Stomach (tissue), 9 donors: ENCODE measurements around the gene DDX27. TPM values are rescaled to one million over a fixed set of nuclear protein-coding genes. Genes with fewer than 3 reads are reported as not detected.
A peak's percentile ranks its signal among the peaks of the same experiment; 100 is the strongest.

Source experiments
- DNase-seq, 2 donors: peaks; one replicate each; pipeline versions ENCODE4 v3.0.0 to v3.0.0-alpha.2; 2013 to 2019
- H3K27ac ChIP-seq, 5 donors: fragments of 200-600 bp in 4 of 5; sonication (generic) in 4 of 5; one replicate each; pipeline ENCODE4 v1.5.1; 2013 to 2019; ENCODE audit warnings: mild to moderate bottlenecking in 1 of 5, moderate library complexity in 1 of 5
- H3K27me3 ChIP-seq, 3 donors: fragments of 200-600 bp; sonication (generic); one replicate each; pipeline ENCODE4 v1.5.1; 2017 to 2019; ENCODE audit warnings: mixed run types in 1 of 3
- H3K36me3 ChIP-seq, 4 donors: fragments of 200-600 bp; sonication (generic); 1 replicate in 3 of 4; 2 replicates in 1 of 4; pipeline ENCODE4 v1.5.1; 2016 to 2019
- H3K4me1 ChIP-seq, 4 donors: fragments of 200-600 bp; sonication (generic); one replicate each; pipeline ENCODE4 v1.5.1; 2016 to 2019
- H3K4me3 ChIP-seq, 4 donors: fragments of 200-600 bp; sonication (generic) in 3 of 4; one replicate each; pipeline ENCODE4 v1.5.1; 2016 to 2019; ENCODE audit warnings: mild to moderate bottlenecking in 1 of 4
- H3K9me3 ChIP-seq, 4 donors: fragments of 200-600 bp; sonication (generic); one replicate each; pipeline ENCODE4 v1.5.1; 2016 to 2019
- CTCF ChIP-seq, 7 experiments: fragments of 450-650 bp in 4 of 7; fragments of 200-600 bp in 3 of 7; sonication (generic) in 3 of 7; IDR thresholded peaks; one replicate each; pipeline ENCODE4 v1.5.1; 2016 to 2019; ENCODE audit warnings: antibody characterized with exemption in 7 of 7, control low read depth in 2 of 7, mild to moderate bottlenecking in 1 of 7
- EP300 ChIP-seq: sonication (generic); formaldehyde crosslinking; IDR thresholded peaks from one replicate; pipeline ENCODE4 v1.6.1; 2017; ENCODE audit warnings: antibody characterized with exemption
- POLR2A ChIP-seq, 4 donors: fragments of 450-650 bp; IDR thresholded peaks; one replicate each; pipeline ENCODE4 v1.6.1; 2016; ENCODE audit warnings: antibody characterized with exemption in 4 of 4, control low read depth in 2 of 4, mild to moderate bottlenecking in 1 of 4, moderate library complexity in 1 of 4
- POLR2AphosphoS5 ChIP-seq, 3 donors: sonication (generic); formaldehyde crosslinking; IDR thresholded peaks; one replicate each; pipeline ENCODE4 v1.6.1; 2016; ENCODE audit warnings: antibody characterized with exemption in 3 of 3
- WGBS, 5 donors: extraction: QIAGEN DNeasy Blood & Tissue Kit in 3 of 5; methylation state at CpG; one replicate each; pipeline versions ENCODE4 v1.1.5 to v1.1.7; 2013 to 2018; 5-methylcytosine and 5-hydroxymethylcytosine counted together
- intact Hi-C: fragments of 100-400 bp; cut with DNase I; formaldehyde crosslinking; loops from one replicate; pipeline ENCODE4 v1.15.1; 2023; ENCODE audit warnings: low total_unique reads
- polyA plus RNA-seq, 3 donors: library from polyadenylated mRNA; stranded (reverse); fragments of 200-250 nt; gene quantifications; one replicate each; pipeline ENCODE4 v1.2.3, GENCODE V29; 2013
- total RNA-seq, 5 donors: library from RNA; depleted of rRNA; stranded (reverse); fragments of >200 nt; gene quantifications; one replicate each; pipeline versions ENCODE4 v1.1.0 to v1.2.3, GENCODE V29; 2014 to 2016
- donor health status: healthy with polysubstance abuse.
- donor health status: Bipolar disorder and iron deficiency.
- donor health status: healthy.

The DDX27 gene
- total and polyA plus RNA-seq, 8 donors: 11.7 to 38.2 (median 21.4) TPM

- Histone ChIP-seq H3K9me3 (peaks cover 0 to 15% (median 11%) of the 10 kb centered on the region in 4 donors), H3K36me3 (peaks cover 51 to 64% (median 63%) of the 10 kb centered on the region in 4 donors), H3K27ac (peak overlapping the region; percentile 80 to 99 (median 98)), H3K27me3 (no peaks in the 10 kb centered on the region), H3K4me3 (peak overlapping the region; percentile 87 to 92 (median 90)), H3K4me1 (peaks cover 31 to 76% (median 48%) of the 10 kb centered on the region in 4 donors)
- WGBS, 5 donors: 0 to 5% (median 2%) methylated on average over 3 of the region's 3 CpGs
- intact Hi-C loops: no loop called here
- TF ChIP-seq POLR2AphosphoS5 (IDR thresholded peaks at IDR 0.05) (no peak), POLR2A (IDR thresholded peaks at IDR 0.05) (no peak), CTCF (IDR thresholded peaks at IDR 0.05) (no peak), EP300 (no peak)
- DNase-seq: peak in 1 of 2 donors; percentile 66
Observed at GRCh38 chr20:49276161-49276960, 57.1 kb downstream of the DDX27 start.

- Histone ChIP-seq H3K27ac (peak overlapping the region; percentile 97 to 99 (median 99)), H3K36me3 (peaks cover 57 to 64% (median 63%) of the 10 kb centered on the region in 4 donors), H3K27me3 (no peaks in the 10 kb centered on the region), H3K9me3 (peaks cover 0 to 23% (median 15%) of the 10 kb centered on the region in 4 donors), H3K4me3 (peak overlapping the region; percentile 87 to 92 (median 90)), H3K4me1 (peaks cover 39 to 77% (median 54%) of the 10 kb centered on the region in 4 donors)
- intact Hi-C loops: no loop called here
- 0 to 2% (median 1%) methylated on average over 30 to 31 of the region's 31 CpGs for WGBS, 5 donors
- peak in 1 of 2 donors; percentile 65 for DNase-seq
- TF ChIP-seq POLR2AphosphoS5 (IDR thresholded peaks at IDR 0.05) (no peak), CTCF (IDR thresholded peaks at IDR 0.05) (no peak), POLR2A (IDR thresholded peaks at IDR 0.05) (no peak), EP300 (no peak)
Observed at GRCh38 chr20:49276961-49277785, 58.0 kb downstream of the DDX27 start.

- H3K36me3 ChIP-seq: peaks cover 61 to 64% (median 63%) of the 10 kb centered on the region in 4 donors
- intact Hi-C loops: no loop called here
- H3K27me3 ChIP-seq: no peaks in the 10 kb centered on the region
- TF ChIP-seq EP300 (no peak), POLR2A (IDR thresholded peaks at IDR 0.05) (peak in 1 of 4 donors; percentile 49)
- H3K9me3 ChIP-seq: peaks cover 3 to 29% (median 16%) of the 10 kb centered on the region in 4 donors
- 0 to 2% (median 1%) methylated on average over 18 to 22 of the region's 22 CpGs for WGBS, 5 donors
- peak overlapping the region; percentile 97 to 99 (median 99) for H3K27ac ChIP-seq
- DNase-seq: no peak
- H3K4me1 ChIP-seq: peaks cover 43 to 77% (median 60%) of the 10 kb centered on the region in 4 donors
- H3K4me3 ChIP-seq: peak overlapping the region; percentile 87 to 92 (median 90)
Observed at GRCh38 chr20:49277786-49278035, 58.5 kb downstream of the DDX27 start.

DNA sequence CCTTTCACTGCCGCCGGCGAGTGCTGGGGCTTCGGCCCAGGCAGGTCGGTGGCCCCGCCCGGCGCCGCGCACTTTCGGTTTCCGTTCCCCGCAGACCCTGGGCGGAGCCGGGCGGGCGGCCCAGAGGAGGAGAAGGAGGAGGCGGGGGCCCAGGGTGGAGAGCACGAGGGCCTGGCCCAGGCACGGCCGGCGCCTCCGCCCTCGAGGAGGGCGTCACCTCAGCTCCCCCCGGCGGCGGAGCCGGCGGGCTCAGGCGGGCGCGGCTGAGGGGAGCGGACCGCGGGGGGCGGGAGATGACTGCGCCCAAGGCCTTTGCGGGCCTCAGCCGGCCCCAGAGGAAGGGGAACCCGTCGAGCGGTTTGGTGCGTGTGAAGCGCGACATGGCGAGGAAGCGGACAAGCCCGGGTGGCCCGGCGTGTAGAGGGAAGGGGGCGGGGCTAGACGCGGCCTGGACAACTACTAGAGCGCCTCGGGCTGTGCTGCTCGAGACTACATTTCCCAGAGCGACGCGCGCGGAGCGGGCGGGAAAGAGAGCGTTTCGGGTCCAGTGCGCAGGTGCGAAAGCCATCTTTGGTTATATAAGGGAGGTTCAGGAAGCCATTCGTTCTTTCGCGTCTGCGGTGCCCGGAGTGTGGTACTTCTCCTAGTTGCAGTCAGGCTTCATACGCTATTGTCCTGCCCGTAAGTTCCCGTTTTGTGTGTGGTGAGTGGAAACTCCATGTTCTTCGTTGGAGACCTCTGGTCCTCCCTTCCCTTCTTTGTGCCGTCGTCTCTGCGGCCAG is 59.0 kb downstream of the DDX27 start, which contains the start of gene ZNFX1:
Gene ZNFX1 (minus strand): TSS at position 22 of the 782 bp plus-strand sequence. CDS start 2,218 bp downstream, outside the sequence.
- WGBS, 5 donors: 0% methylated on average over 50 to 80 of the region's 80 CpGs
- Histone ChIP-seq H3K4me1 (peaks cover 48 to 79% (median 63%) of the 10 kb centered on the region in 4 donors), H3K4me3 (peak within 1 kb of the TSS; percentile 87 to 92 (median 90)), H3K27me3 (no peaks in the 10 kb centered on the region), H3K9me3 (peaks cover 5 to 34% (median 19%) of the 10 kb centered on the region in 4 donors), H3K36me3 (peaks cover 61 to 64% (median 63%) of the 10 kb centered on the region in 4 donors), H3K27ac (peak within 1 kb of the TSS; percentile 97 to 99 (median 99))
- intact Hi-C loops: no loop called here
- DNase-seq: peak; percentile 99
- TF ChIP-seq POLR2A (IDR thresholded peaks at IDR 0.05) (peak in 2 of 4 donors; percentile 98 to 99), POLR2AphosphoS5 (IDR thresholded peaks at IDR 0.05) (peak; percentile 99 to 100 (median 100)), EP300 (no peak), CTCF (IDR thresholded peaks at IDR 0.05) (peak in 1 of 7 experiments; percentile 10)
